ENCODE data around the gene STN1.

The STN1 gene

GRCh38 chr10:103842605-103843004 lies 75.4 kb downstream of the STN1 start:
- no peak overlapping the region for H3K27ac ChIP-seq
- TF ChIP-seq CTCF (conservative IDR thresholded peaks at IDR 0.05) (no peak), ZFX (IDR thresholded peaks at IDR 0.05) (no peak)

DNA sequence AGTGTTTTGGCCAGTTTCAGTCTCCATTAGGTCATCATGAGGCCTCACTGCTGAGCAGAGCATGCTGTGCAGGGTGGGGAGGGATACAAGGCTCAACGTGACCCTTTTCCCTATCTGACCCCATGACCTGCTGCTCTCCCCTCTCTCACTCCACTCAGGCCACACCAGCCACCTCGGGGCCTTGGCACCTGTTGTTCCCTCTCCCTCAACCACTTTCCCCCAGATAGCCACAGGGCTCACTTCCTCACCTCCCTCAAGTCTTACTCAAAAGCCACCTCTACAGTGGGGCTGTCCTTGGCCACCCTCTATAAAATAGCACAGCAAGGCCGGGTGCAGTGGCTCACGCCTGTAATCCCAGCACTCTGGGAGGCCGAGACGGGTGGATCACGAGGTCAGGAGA lies 76.5 kb downstream of the STN1 start:
- no peak overlapping the region for H3K27ac ChIP-seq

GRCh38 chr10:103840740-103841070 lies 77.3 kb downstream of the STN1 start:
- TF ChIP-seq ZFX (IDR thresholded peaks at IDR 0.05) (no peak), CTCF (conservative IDR thresholded peaks at IDR 0.05) (no peak)
- H3K27ac ChIP-seq, result no peak overlapping the region

More for the DNA sequence above, 76.5 kb downstream of the STN1 start:
- TF ChIP-seq ZFX (IDR thresholded peaks at IDR 0.05) (no peak), CTCF (conservative IDR thresholded peaks at IDR 0.05) (no peak)

- no peak overlapping the region for H3K27ac ChIP-seq
Measured at GRCh38 chr10:103839872-103840739, 77.9 kb downstream of the STN1 start.

GRCh38 chr10:103839519-103839871 lies 78.5 kb downstream of the STN1 start:
- no peak for TF ChIP-seq CTCF (conservative IDR thresholded peaks at IDR 0.05)
- TF ChIP-seq ZFX (IDR thresholded peaks at IDR 0.05), result no peak
- no peak overlapping the region for H3K27ac ChIP-seq

More at GRCh38 chr10:103839872-103840739, 77.9 kb downstream of the STN1 start:
- TF ChIP-seq CTCF (conservative IDR thresholded peaks at IDR 0.05) (no peak), ZFX (IDR thresholded peaks at IDR 0.05) (no peak)

- H3K27ac ChIP-seq, result no peak overlapping the region
- TF ChIP-seq CTCF (conservative IDR thresholded peaks at IDR 0.05) (no peak), ZFX (IDR thresholded peaks at IDR 0.05) (no peak)
Measured at GRCh38 chr10:103838862-103839518, 79.0 kb downstream of the STN1 start.

- TF ChIP-seq CTCF (conservative IDR thresholded peaks at IDR 0.05) (no peak), ZFX (IDR thresholded peaks at IDR 0.05) (no peak)
- H3K27ac ChIP-seq, result no peak overlapping the region
Measured at GRCh38 chr10:103838070-103838395, 80.0 kb downstream of the STN1 start.

Data from C4-2B (cell line).